ENCODE measurements around the gene ANAPC2. TPM values are rescaled to one million over a fixed set of nuclear protein-coding genes. Genes with fewer than 3 reads are reported as not detected.
A peak's percentile ranks its signal among the peaks of the same experiment; 100 is the strongest.

The ANAPC2 gene
- total RNA-seq, 1 donor from 2014 or later: 58.5 TPM

GRCh38 chr9:137223078-137223970 is 35.0 kb upstream of the ANAPC2 start:
- H3K36me3 Mint-ChIP-seq (ENCODE audit: low read depth): no peaks in the 10 kb centered on the region
- H3K4me1 Mint-ChIP-seq (ENCODE audit: low read depth): peaks cover 7% of the 10 kb centered on the region
- intact Hi-C loops (cut with micrococcal nuclease): loop anchor here (1.0 kb wide), 3 partner anchors 18 to 35 kb away; partner anchors contain the start of genes ANAPC2, SSNA1, TPRN and TUBB4B
- H3K27me3 Mint-ChIP-seq (ENCODE audit: low read depth): no peaks in the 10 kb centered on the region
- H3K27ac Mint-ChIP-seq: peak overlapping the region; percentile 73
- H3K9me3 Mint-ChIP-seq: no peaks in the 10 kb centered on the region
- H3K4me3 Mint-ChIP-seq (ENCODE audit: low read depth): peak overlapping the region; percentile 82
- DNase-seq (ENCODE audit: low spot score): peak; percentile 99

DNA sequence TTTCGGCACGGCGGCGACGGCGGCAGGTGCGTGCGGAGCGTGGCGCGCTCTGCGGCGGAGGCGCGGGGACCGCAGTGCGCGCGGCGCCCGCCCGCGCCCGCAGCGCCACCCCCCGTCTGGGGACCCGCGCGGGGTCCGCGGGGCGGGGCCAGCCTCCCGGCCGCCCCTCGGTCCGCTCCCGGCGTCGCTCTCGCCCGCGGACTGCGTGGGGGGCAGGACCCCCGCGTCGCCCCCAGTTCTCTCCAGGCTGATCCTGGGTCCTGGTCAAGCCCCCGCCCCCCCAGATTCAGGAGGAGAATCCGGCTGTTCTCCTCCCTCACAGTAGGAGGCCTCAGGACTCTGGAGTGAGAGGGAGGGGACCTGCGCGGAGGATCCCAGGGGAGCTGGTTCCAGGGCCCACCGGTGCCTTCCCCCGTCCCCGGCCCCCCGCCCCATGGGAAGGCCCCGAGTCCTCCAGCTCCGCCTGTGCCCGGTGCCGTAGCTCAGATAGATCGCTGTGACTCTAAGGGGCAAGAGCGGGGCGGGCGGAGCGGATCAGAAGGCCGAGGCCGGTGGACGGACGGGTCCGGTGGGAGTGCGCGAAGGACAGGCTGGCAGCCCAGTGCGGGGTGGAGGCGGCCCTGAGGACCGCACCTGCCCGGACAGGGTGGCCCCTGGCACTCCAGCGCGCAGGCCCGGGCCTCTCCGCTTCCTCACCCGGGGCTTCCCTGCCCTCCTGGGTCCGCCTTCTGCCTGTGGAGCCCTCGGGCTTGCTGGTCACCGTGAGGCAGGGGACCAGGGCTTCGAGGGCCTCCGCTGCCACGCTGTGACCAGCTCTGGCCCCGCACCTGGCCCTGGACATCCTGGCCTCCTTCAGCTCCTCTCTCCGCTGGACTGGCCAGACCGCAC is 34.1 kb upstream of the ANAPC2 start, which contains the start of gene RNF208:
RNF208 (minus strand) TSS at position 51 of the 888 bp plus-strand sequence. CDS start 1,028 bp downstream, outside the sequence.
- peak within 1 kb of the TSS; percentile 82 for H3K4me3 Mint-ChIP-seq (ENCODE audit: low read depth)
- H3K4me1 Mint-ChIP-seq (ENCODE audit: low read depth): peaks cover 5% of the 10 kb centered on the region
- H3K27ac Mint-ChIP-seq: peak within 1 kb of the TSS; percentile 73
- no peaks in the 10 kb centered on the region for H3K36me3 Mint-ChIP-seq (ENCODE audit: low read depth)
- DNase-seq (ENCODE audit: low spot score): no peak
- intact Hi-C loops (cut with micrococcal nuclease): loop anchor here (1.0 kb wide), 3 partner anchors 19 to 34 kb away; partner anchors contain the start of genes ANAPC2, SSNA1, TPRN and TUBB4B
- H3K27me3 Mint-ChIP-seq (ENCODE audit: low read depth): no peaks in the 10 kb centered on the region
- H3K9me3 Mint-ChIP-seq: no peaks in the 10 kb centered on the region

DNA sequence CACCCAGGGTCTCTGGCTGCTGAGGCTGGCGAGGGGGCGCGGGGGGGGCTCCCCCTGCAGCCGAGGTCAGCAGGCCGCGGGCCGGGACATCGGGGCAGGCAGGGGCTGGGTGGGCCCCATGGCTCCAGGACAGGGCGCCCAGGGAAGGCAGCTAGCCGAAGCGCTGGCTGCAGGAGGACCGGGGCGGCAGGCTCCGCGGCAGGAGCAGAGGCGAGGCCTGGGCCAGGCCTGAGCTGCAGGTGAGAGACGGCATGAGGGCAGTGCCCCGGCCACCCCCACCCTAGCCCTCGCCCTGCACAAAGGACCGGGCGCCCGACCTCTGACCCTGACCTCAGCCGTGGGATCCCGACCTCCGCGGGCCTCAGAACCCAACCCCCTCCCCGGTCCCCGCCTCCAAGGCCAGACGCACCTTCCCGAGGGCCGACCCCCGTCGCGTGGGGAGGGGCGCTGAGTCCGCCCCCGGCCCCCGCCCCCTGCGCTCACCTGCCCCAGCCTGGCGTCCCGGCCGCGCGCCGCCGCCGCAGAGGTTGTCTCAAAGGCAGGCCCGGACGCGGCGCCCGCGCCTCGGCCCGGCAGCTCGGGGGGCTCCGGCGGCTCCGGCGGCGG is 33.2 kb upstream of the ANAPC2 start:
- Mint-ChIP-seq H3K4me3 (ENCODE audit: low read depth) (no peak overlapping the region), H3K9me3 (no peaks in the 10 kb centered on the region), H3K27me3 (ENCODE audit: low read depth) (no peaks in the 10 kb centered on the region), H3K36me3 (ENCODE audit: low read depth) (no peaks in the 10 kb centered on the region), H3K27ac (no peak overlapping the region), H3K4me1 (ENCODE audit: low read depth) (peaks cover 5% of the 10 kb centered on the region)
- no peak for DNase-seq (ENCODE audit: low spot score)
- intact Hi-C loops (cut with micrococcal nuclease): no loop called here

- H3K4me1 Mint-ChIP-seq (ENCODE audit: low read depth): peaks cover 5% of the 10 kb centered on the region
- no peaks in the 10 kb centered on the region for H3K36me3 Mint-ChIP-seq (ENCODE audit: low read depth)
- no peaks in the 10 kb centered on the region for H3K27me3 Mint-ChIP-seq (ENCODE audit: low read depth)
- H3K27ac Mint-ChIP-seq: no peak overlapping the region
- no peak overlapping the region for H3K4me3 Mint-ChIP-seq (ENCODE audit: low read depth)
- H3K9me3 Mint-ChIP-seq: no peaks in the 10 kb centered on the region
- no peak for DNase-seq (ENCODE audit: low spot score)
- intact Hi-C loops (cut with micrococcal nuclease): no loop called here
Observed at GRCh38 chr9:137221095-137221505, 32.7 kb upstream of the ANAPC2 start.

DNA sequence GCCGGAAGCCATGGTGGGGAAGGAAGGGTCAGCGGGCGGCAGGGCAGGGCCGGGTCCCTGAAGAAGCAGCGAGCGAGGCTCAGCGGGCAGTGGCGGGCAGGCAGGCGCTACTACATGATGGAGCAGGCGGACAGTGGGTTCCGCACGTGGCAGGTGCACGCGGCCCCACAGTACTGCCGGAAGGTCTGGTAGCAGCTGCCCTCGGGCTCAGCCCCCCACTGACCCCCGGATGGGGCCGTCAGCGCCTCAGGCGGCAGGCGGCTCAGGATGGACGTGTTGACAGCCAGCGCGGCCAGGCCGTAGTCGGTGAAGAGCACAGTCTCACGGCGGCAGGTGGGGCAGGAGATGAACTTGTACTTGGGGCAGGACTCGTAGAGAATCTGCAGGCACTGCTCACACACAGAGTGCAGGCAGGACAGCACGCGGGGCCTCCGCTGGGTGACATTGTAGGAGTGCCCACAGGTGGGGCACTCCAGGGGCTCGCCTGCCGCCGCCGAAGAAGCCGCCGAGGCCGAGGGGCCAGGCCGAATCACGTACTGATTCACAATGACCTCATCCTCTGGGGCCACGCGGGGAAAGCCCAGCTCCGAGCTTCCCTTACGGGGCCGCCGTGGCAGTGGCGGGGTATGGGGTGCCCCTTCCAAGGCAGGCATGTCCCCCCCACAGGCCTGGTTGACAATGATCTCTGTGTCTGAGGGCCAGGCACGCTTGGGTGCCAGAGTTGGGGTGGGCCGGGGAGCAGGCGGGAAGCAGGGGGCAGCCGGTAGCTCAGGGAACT is 32.1 kb upstream of the ANAPC2 start:
- Mint-ChIP-seq H3K27me3 (ENCODE audit: low read depth) (no peaks in the 10 kb centered on the region), H3K4me3 (ENCODE audit: low read depth) (peak overlapping the region; percentile 37), H3K4me1 (ENCODE audit: low read depth) (peaks cover 5% of the 10 kb centered on the region), H3K36me3 (ENCODE audit: low read depth) (no peaks in the 10 kb centered on the region), H3K27ac (no peak overlapping the region), H3K9me3 (no peaks in the 10 kb centered on the region)
- DNase-seq (ENCODE audit: low spot score): no peak
- intact Hi-C loops (cut with micrococcal nuclease): no loop called here

GRCh38 chr9:137219757-137220316 is 31.5 kb upstream of the ANAPC2 start:
- DNase-seq (ENCODE audit: low spot score): no peak
- Mint-ChIP-seq H3K36me3 (ENCODE audit: low read depth) (no peaks in the 10 kb centered on the region), H3K27me3 (ENCODE audit: low read depth) (no peaks in the 10 kb centered on the region), H3K4me3 (ENCODE audit: low read depth) (peak overlapping the region; percentile 37), H3K9me3 (no peaks in the 10 kb centered on the region), H3K4me1 (ENCODE audit: low read depth) (peaks cover 2% of the 10 kb centered on the region), H3K27ac (no peak overlapping the region)
- intact Hi-C loops (cut with micrococcal nuclease): no loop called here

GRCh38 chr9:137218754-137219271 is 30.5 kb upstream of the ANAPC2 start:
- H3K9me3 Mint-ChIP-seq: no peaks in the 10 kb centered on the region
- peaks cover 2% of the 10 kb centered on the region for H3K4me1 Mint-ChIP-seq (ENCODE audit: low read depth)
- no peak overlapping the region for H3K4me3 Mint-ChIP-seq (ENCODE audit: low read depth)
- no peak for DNase-seq (ENCODE audit: low spot score)
- intact Hi-C loops (cut with micrococcal nuclease): no loop called here
- no peak overlapping the region for H3K27ac Mint-ChIP-seq
- no peaks in the 10 kb centered on the region for H3K36me3 Mint-ChIP-seq (ENCODE audit: low read depth)
- H3K27me3 Mint-ChIP-seq (ENCODE audit: low read depth): no peaks in the 10 kb centered on the region

- Mint-ChIP-seq H3K27ac (no peak overlapping the region), H3K4me3 (ENCODE audit: low read depth) (no peak overlapping the region), H3K27me3 (ENCODE audit: low read depth) (no peaks in the 10 kb centered on the region), H3K4me1 (ENCODE audit: low read depth) (peaks cover 2% of the 10 kb centered on the region), H3K9me3 (no peaks in the 10 kb centered on the region), H3K36me3 (ENCODE audit: low read depth) (no peaks in the 10 kb centered on the region)
- intact Hi-C loops (cut with micrococcal nuclease): no loop called here
- no peak for DNase-seq (ENCODE audit: low spot score)
Observed at GRCh38 chr9:137218212-137218753, 29.9 kb upstream of the ANAPC2 start.

DNA sequence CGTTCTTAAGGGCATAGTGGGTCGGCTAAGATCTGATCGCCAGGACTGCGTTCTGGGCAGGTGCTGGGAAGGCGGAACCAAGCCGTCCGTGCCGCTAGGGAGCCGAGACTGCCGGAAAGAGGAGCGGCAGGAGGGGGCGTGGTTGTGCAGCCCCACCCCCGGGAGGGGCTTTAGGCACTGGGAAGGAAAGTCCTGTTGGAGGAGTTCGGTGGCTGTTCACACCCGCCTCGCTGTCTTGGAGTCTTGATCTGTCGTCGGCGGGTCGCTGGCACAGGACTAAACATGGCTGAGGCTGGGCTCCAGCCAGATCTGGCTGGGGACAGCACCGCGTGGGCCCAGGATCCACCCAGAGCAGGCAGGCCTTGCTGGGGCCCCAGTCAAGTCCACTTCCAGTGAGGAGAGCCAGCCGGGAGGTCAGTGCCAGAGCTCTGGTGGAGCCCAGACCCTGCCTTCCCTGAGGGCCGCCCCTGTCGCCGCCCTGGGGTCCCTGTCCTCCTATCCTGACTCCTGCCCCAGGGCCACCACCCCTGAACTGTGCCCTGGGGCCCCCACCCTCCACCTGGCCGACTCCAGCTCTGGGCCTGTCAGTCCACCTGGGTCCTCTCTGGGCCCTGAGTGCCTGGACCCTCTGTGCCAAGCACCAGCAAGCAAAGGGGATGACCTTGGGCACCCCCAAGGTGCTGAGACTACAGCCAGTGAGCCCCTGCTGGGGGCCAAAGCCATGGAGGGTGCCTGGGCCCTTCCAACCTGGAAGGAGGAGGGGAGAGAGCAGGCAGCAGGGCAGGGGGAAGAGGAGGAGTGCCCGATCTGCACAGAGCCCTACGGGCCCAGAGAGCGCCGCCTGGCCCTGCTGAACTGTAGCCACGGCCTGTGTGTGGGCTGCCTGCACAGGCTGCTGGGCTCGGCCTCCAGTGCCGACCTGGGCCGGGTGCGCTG is 29.2 kb upstream of the ANAPC2 start:
- H3K27me3 Mint-ChIP-seq (ENCODE audit: low read depth): no peaks in the 10 kb centered on the region
- intact Hi-C loops (cut with micrococcal nuclease): no loop called here
- H3K4me1 Mint-ChIP-seq (ENCODE audit: low read depth): no peaks in the 10 kb centered on the region
- H3K9me3 Mint-ChIP-seq: no peaks in the 10 kb centered on the region
- DNase-seq (ENCODE audit: low spot score): no peak
- no peak overlapping the region for H3K4me3 Mint-ChIP-seq (ENCODE audit: low read depth)
- peaks cover 3% of the 10 kb centered on the region for H3K36me3 Mint-ChIP-seq (ENCODE audit: low read depth)
- no peak overlapping the region for H3K27ac Mint-ChIP-seq

- intact Hi-C loops (cut with micrococcal nuclease): no loop called here
- H3K4me3 Mint-ChIP-seq (ENCODE audit: low read depth): no peak overlapping the region
- no peaks in the 10 kb centered on the region for H3K27me3 Mint-ChIP-seq (ENCODE audit: low read depth)
- DNase-seq (ENCODE audit: low spot score): no peak
- H3K9me3 Mint-ChIP-seq: no peaks in the 10 kb centered on the region
- peaks cover 3% of the 10 kb centered on the region for H3K36me3 Mint-ChIP-seq (ENCODE audit: low read depth)
- H3K4me1 Mint-ChIP-seq (ENCODE audit: low read depth): no peaks in the 10 kb centered on the region
- H3K27ac Mint-ChIP-seq: no peak overlapping the region
Observed at GRCh38 chr9:137216188-137216965, 28.0 kb upstream of the ANAPC2 start.
